ENCODE measurements around the gene SND1.

The SND1 gene

DNA sequence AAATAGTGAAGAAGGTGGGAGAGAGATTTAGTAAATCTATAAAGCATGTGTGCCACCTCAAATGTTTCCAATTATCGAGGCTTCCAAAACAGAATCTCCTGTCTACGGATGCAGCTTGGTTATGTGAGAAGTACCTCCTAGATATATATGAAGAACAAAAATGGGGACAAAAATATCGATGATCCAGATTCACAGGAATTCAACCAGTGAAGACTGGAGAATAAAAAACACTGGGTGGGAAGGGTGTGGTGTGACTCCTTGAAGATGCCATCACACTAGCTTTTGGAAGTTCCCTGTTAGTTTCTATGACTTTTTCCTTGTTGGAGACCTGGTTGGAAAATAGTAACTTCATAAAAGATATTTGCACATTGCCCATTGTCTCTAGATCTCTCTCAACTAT lies 226.8 kb downstream of the SND1 start:
- in situ Hi-C loops (cut with MboI; ENCODE audit: low pct_unique_long_range_greater_than_20kb, low sequenced_read_pairs, unreplicated experiment): no loop called here
- TF ChIP-seq, protein P1, sequence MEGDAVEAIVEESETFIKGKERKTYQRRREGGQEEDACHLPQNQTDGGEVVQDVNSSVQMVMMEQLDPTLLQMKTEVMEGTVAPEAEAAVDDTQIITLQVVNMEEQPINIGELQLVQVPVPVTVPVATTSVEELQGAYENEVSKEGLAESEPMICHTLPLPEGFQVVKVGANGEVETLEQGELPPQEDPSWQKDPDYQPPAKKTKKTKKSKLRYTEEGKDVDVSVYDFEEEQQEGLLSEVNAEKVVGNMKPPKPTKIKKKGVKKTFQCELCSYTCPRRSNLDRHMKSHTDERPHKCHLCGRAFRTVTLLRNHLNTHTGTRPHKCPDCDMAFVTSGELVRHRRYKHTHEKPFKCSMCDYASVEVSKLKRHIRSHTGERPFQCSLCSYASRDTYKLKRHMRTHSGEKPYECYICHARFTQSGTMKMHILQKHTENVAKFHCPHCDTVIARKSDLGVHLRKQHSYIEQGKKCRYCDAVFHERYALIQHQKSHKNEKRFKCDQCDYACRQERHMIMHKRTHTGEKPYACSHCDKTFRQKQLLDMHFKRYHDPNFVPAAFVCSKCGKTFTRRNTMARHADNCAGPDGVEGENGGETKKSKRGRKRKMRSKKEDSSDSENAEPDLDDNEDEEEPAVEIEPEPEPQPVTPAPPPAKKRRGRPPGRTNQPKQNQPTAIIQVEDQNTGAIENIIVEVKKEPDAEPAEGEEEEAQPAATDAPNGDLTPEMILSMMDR (IDR thresholded peaks at IDR 0.05; ENCODE audit: extremely low read depth, insufficient read depth, missing control alignments): no peak
- DNase-seq (ENCODE audit: low spot score): no peak

DNA sequence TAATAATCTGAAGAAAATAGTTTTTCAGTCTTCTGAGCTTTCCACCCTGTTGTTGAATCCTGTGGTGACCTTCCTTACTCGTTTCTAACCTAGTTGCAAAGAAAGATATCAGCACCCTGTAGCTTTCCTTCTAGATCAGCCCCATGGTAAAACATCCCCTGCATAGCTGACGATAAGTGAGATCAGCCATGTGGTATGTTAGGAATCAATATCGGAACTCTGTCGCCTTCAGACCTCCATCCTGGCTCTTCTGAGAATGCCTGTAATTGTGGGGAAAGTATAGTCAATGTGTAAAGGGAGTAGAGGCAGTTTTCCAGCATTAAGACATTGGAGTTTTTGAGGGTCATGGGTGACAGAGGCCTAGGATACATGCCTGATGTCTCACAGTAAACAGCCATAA lies 227.4 kb downstream of the SND1 start:
- TF ChIP-seq, protein P1 (IDR thresholded peaks at IDR 0.05; ENCODE audit: extremely low read depth, insufficient read depth, missing control alignments): no peak
- DNase-seq (ENCODE audit: low spot score): no peak
- in situ Hi-C loops (cut with MboI; ENCODE audit: low pct_unique_long_range_greater_than_20kb, low sequenced_read_pairs, unreplicated experiment): no loop called here

DNA sequence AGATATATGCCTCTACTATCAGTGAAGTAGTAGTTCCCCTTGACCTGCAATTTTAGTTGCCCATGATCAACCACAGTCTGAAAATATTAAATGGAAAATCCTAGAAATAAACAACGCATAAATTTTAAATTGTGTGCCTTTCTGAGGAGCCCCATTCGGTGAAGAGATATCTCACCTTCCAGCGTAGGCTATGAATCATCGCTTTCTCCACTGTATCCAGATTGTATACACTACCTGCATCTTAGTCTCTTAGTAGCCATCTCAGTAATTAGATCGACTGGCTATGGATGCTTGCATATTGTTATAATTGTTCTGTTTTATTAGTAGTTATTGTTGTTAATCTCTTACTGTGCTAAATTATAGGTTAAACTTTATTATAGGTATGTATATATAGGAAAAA lies 227.9 kb downstream of the SND1 start:
- no peak for DNase-seq (ENCODE audit: low spot score)
- TF ChIP-seq, protein P1 (IDR thresholded peaks at IDR 0.05; ENCODE audit: extremely low read depth, insufficient read depth, missing control alignments): no peak
- in situ Hi-C loops (cut with MboI; ENCODE audit: low pct_unique_long_range_greater_than_20kb, low sequenced_read_pairs, unreplicated experiment): no loop called here

DNA sequence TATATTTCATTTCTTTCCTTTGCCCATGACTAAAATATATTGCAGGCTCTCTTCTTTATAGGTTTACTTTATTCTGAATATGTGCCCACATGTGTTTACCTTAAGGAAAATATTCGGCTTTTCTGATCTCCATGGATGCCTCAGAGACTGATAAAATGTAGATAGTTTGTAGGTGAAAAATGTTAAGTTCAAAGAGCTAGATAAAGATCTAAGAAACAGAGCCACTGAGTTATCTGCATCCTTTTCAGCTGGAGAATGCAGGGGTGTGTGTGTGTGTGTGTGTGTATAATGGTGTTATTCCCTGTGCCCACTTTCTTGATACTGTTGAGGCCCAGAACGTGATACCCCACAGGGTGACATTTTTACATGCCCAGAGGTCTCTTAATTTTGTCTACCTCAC lies 228.5 kb downstream of the SND1 start:
- in situ Hi-C loops (cut with MboI; ENCODE audit: low pct_unique_long_range_greater_than_20kb, low sequenced_read_pairs, unreplicated experiment): no loop called here
- TF ChIP-seq, protein P1 (IDR thresholded peaks at IDR 0.05; ENCODE audit: extremely low read depth, insufficient read depth, missing control alignments): no peak
- DNase-seq (ENCODE audit: low spot score): no peak

DNA sequence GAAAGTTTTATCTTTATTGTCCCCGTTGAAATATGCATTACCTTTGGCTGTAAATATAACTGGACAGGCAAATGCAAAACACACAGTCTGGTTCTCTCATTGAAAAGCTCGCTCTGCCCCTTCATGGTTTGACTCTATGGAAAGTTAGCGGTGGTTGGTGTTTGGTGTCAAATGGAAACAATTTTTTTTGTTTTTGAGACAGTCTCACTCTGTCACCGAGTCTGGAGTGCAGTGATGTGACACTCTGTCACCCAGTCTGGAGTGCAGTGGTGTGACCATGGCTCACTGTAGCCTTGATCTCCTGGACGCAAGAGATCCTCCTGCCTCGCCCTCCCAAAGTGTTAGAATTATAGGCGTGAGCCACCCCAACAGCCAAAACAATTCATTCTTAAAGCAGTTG lies 229.6 kb downstream of the SND1 start:
- TF ChIP-seq, protein P1 (IDR thresholded peaks at IDR 0.05; ENCODE audit: extremely low read depth, insufficient read depth, missing control alignments): no peak
- DNase-seq (ENCODE audit: low spot score): no peak
- in situ Hi-C loops (cut with MboI; ENCODE audit: low pct_unique_long_range_greater_than_20kb, low sequenced_read_pairs, unreplicated experiment): no loop called here

DNA sequence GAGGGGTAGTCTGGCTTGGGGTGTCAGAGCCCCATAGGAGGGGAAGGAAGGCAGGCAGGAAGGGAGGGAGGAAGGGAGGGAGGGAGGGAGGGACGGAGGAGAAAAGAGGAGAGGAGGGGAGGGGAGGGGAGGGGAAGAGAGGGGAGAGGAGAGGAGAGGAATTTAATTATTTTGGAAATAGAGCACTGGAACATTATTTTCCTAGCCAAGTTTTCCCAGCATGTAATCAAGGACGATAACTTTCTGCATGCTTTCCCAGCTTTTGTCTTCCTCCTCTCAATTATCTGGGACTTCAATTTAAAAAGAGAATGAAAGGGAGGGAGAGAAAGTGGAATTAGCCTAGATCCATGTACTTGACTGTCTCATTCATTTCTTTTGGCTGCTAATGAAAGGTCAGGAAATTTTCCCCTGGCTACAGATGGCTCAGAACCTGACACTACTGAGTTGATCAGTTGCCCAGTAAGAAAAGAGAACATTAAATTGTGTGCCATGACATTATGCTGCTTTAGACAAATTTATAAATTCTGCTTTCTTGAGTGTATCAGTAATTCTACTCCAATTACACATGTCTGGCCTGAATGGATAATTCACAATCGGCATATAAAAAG lies 230.4 kb downstream of the SND1 start:
- in situ Hi-C loops (cut with MboI; ENCODE audit: low pct_unique_long_range_greater_than_20kb, low sequenced_read_pairs, unreplicated experiment): no loop called here
- TF ChIP-seq, protein P1 (IDR thresholded peaks at IDR 0.05; ENCODE audit: extremely low read depth, insufficient read depth, missing control alignments): no peak
- no peak for DNase-seq (ENCODE audit: low spot score)
